Chondrocyte (in vitro differentiated cells): ENCODE measurements around the gene ADH5. TPM values are rescaled to one million over a fixed set of nuclear protein-coding genes. Genes with fewer than 3 reads are reported as not detected.
"Not testable (repeated sequence)": the region's sequence is repeated elsewhere in the genome, so short reads cannot be mapped to it uniquely, and the experiment has no call there.

Experiments
- DNase-seq: peaks from one replicate; pipeline ENCODE4 v3.0.0; 2021; ENCODE audit warnings: mixed read lengths, low spot score
- H3K27ac Mint-ChIP-seq: one replicate; pipeline ENCODE4 v1.8.0; 2021; ENCODE audit warnings: mild to moderate bottlenecking, moderate library complexity, mixed read lengths; ENCODE audit not compliant: unreplicated experiment
- H3K27me3 Mint-ChIP-seq: 2 replicates; pipeline ENCODE4 v1.8.0; 2021; ENCODE audit warnings: low read depth, mixed read lengths
- H3K36me3 Mint-ChIP-seq: 2 replicates; pipeline ENCODE4 v1.8.0; 2021; ENCODE audit warnings: low read depth, mixed read lengths
- H3K4me1 Mint-ChIP-seq: 2 replicates; pipeline ENCODE4 v1.8.0; 2021; ENCODE audit warnings: low read depth, mild to moderate bottlenecking, mixed read lengths
- H3K4me3 Mint-ChIP-seq: one replicate; pipeline ENCODE4 v1.8.0; 2021; ENCODE audit warnings: mild to moderate bottlenecking, moderate library complexity, mixed read lengths; ENCODE audit not compliant: unreplicated experiment
- H3K9me3 Mint-ChIP-seq: 2 replicates; pipeline ENCODE4 v1.8.0; 2021; ENCODE audit warnings: low read depth, mixed read lengths
- CTCF ChIP-seq: fragments of 200-600 bp; sonication (generic); IDR thresholded peaks from 2 replicates; pipeline ENCODE4 v1.5.0; 2021; ENCODE audit warnings: antibody characterized with exemption, mild to moderate bottlenecking, moderate library complexity
- total RNA-seq: library from RNA; stranded (reverse); gene quantifications from 3 replicates; pipeline ENCODE4 v1.2.1, GENCODE V29; 2021

Gene ADH5
- total RNA-seq, 1 donor from 2014 or later: 167 TPM

GRCh38 chr4:99028187-99028586, 60.4 kb downstream of the ADH5 start:
- no peak for DNase-seq
- no peak overlapping the region for H3K27ac Mint-ChIP-seq
- no peak for TF ChIP-seq CTCF
- no peaks in the 10 kb centered on the region for H3K9me3 Mint-ChIP-seq
- H3K4me3 Mint-ChIP-seq: no peak overlapping the region
- H3K4me1 Mint-ChIP-seq: peaks cover 9% of the 10 kb centered on the region
- no peaks in the 10 kb centered on the region for H3K36me3 Mint-ChIP-seq
- no peaks in the 10 kb centered on the region for H3K27me3 Mint-ChIP-seq

GRCh38 chr4:99027304-99027703, 61.3 kb downstream of the ADH5 start:
- no peaks in the 10 kb centered on the region for H3K36me3 Mint-ChIP-seq
- DNase-seq: no peak
- H3K9me3 Mint-ChIP-seq: no peaks in the 10 kb centered on the region
- peaks cover 9% of the 10 kb centered on the region for H3K4me1 Mint-ChIP-seq
- H3K4me3 Mint-ChIP-seq: no peak overlapping the region
- H3K27ac Mint-ChIP-seq: no peak overlapping the region
- no peaks in the 10 kb centered on the region for H3K27me3 Mint-ChIP-seq
- no peak for TF ChIP-seq CTCF

GRCh38 chr4:99025506-99025905, 63.1 kb downstream of the ADH5 start:
- H3K27ac Mint-ChIP-seq: no peak overlapping the region
- no peak for DNase-seq
- no peak overlapping the region for H3K4me3 Mint-ChIP-seq
- peaks cover 9% of the 10 kb centered on the region for H3K4me1 Mint-ChIP-seq
- H3K9me3 Mint-ChIP-seq: peaks cover 10% of the 10 kb centered on the region
- H3K27me3 Mint-ChIP-seq: no peaks in the 10 kb centered on the region
- TF ChIP-seq CTCF: no peak
- H3K36me3 Mint-ChIP-seq: peaks cover 9% of the 10 kb centered on the region

- Mint-ChIP-seq H3K4me3 (no peak overlapping the region), H3K27ac (no peak overlapping the region), H3K36me3 (peaks cover 9% of the 10 kb centered on the region)
Observed at GRCh38 chr4:99024481-99025275, 63.9 kb downstream of the ADH5 start.

GRCh38 chr4:99023800-99024251, 64.8 kb downstream of the ADH5 start:
- H3K4me1 Mint-ChIP-seq, H3K4me3 Mint-ChIP-seq, H3K27ac Mint-ChIP-seq, H3K27me3 Mint-ChIP-seq, H3K36me3 Mint-ChIP-seq, H3K9me3 Mint-ChIP-seq, DNase-seq: not testable (repeated sequence)

More at GRCh38 chr4:99024481-99025275, 63.9 kb downstream of the ADH5 start:
- no peaks in the 10 kb centered on the region for H3K27me3 Mint-ChIP-seq
- H3K9me3 Mint-ChIP-seq: peaks cover 10% of the 10 kb centered on the region
- no peak for TF ChIP-seq CTCF
- no peak for DNase-seq
- H3K4me1 Mint-ChIP-seq: peaks cover 9% of the 10 kb centered on the region

GRCh38 chr4:99022566-99022965, 66.0 kb downstream of the ADH5 start:
- Mint-ChIP-seq H3K27ac (no peak overlapping the region), H3K9me3 (peaks cover 10% of the 10 kb centered on the region), H3K4me3 (no peak overlapping the region), H3K27me3 (no peaks in the 10 kb centered on the region), H3K36me3 (peaks cover 9% of the 10 kb centered on the region), H3K4me1 (peaks cover under 1% of the 10 kb centered on the region)
- no peak for DNase-seq
- TF ChIP-seq CTCF: no peak
